GM13976 (cell line): ENCODE measurements around the gene ATG9B.

ENCODE experiments used
- DNase-seq: peaks from one replicate; pipeline ENCODE4 v3.0.0; 2012; ENCODE audit warnings: low spot score
- CTCF ChIP-seq: IDR thresholded peaks from 2 replicates; pipeline ENCODE4 v1.5.1; 2012; ENCODE audit warnings: borderline replicate concordance, mild to moderate bottlenecking; ENCODE audit not compliant: insufficient read depth; ENCODE audit errors: extremely low read depth, missing control alignments, control extremely low read depth
- in situ Hi-C: fragments of 300-500 bp; cut with MboI; formaldehyde crosslinking; loops from one replicate; pipeline ENCODE4 v1.12.0; 2022; ENCODE audit warnings: low sequenced_read_pairs, mixed read lengths, inconsistent platforms; ENCODE audit not compliant: unreplicated experiment

ATG9B gene

GRCh38 chr7:151062399-151063211 is 38.3 kb upstream of the ATG9B start:
- DNase-seq = no peak
- in situ Hi-C loops = no loop called here
- no peak for TF ChIP-seq CTCF

- TF ChIP-seq CTCF = no peak
- in situ Hi-C loops = no loop called here
- DNase-seq = no peak
Observed at GRCh38 chr7:151062111-151062398, 37.8 kb upstream of the ATG9B start.

- TF ChIP-seq CTCF = no peak
- in situ Hi-C loops = no loop called here
Observed at GRCh38 chr7:151061213-151062110, 37.2 kb upstream of the ATG9B start.

GRCh38 chr7:151060416-151061212 is 36.3 kb upstream of the ATG9B start:
- TF ChIP-seq CTCF = no peak
- in situ Hi-C loops = no loop called here
- no peak for DNase-seq

More at GRCh38 chr7:151061213-151062110, 37.2 kb upstream of the ATG9B start:
- no peak for DNase-seq

- in situ Hi-C loops = no loop called here
- TF ChIP-seq CTCF = no peak
- no peak for DNase-seq
Observed at GRCh38 chr7:151060113-151060415, 35.8 kb upstream of the ATG9B start.

GRCh38 chr7:151059367-151060112 is 35.2 kb upstream of the ATG9B start, which contains the start of gene SLC4A2:
Gene SLC4A2 (plus strand): TSS chr7:151059589. CDS start chr7:151061988, 2,399 bp downstream.
- peak; percentile 28 for TF ChIP-seq CTCF
- peak; percentile 92 for DNase-seq
- in situ Hi-C loops = no loop called here
